Fibroblast of lung (primary cell): Measurements from ENCODE around the gene OR4C5.

Experiments
- CTCF ChIP-seq, 2 donors: IDR thresholded peaks in 1 of 2; conservative IDR thresholded peaks in 1 of 2; 1 replicate in 1 of 2; 2 replicates in 1 of 2; pipeline ENCODE4 v1.5.1; 2011 to 2012; ENCODE audit warnings: low read length in 2 of 2, control low read depth in 1 of 2, inconsistent platforms in 1 of 2, low read depth in 1 of 2, mild to moderate bottlenecking in 1 of 2
- EZH2 ChIP-seq: IDR thresholded peaks from 2 replicates; pipeline ENCODE4 v1.5.1; 2012; ENCODE audit warnings: low read length, control low read depth, mild to moderate bottlenecking; ENCODE audit errors: missing control alignments

- TF ChIP-seq CTCF (conservative IDR thresholded peaks at IDR 0.05 in 1 of 2, IDR thresholded peaks at IDR 0.05 in 1 of 2; ENCODE audit: low read depth in 1 of 2, low read length in 2 of 2) (no peak), EZH2 (no peak)
Measured at GRCh38 chr11:48384670-48385069, 18.4 kb upstream of the OR4C5 start.
